SK-N-SH (cell line): Measurements from ENCODE around the gene TNIP2. TPM values are rescaled to one million over a fixed set of nuclear protein-coding genes. Genes with fewer than 3 reads are reported as not detected.

Source experiments
- CTCF ChIA-PET: fragments of 300-600, 350-600 bp; formaldehyde crosslinking; extraction: SDS; loops from one replicate; lab custom pipeline; 2021; lab: Yijun Ruan, JAX
- POLR2A ChIA-PET: fragments of 350-600 bp; sonication (Branson Sonifier 250); formaldehyde crosslinking; extraction: SDS; loops from one replicate; lab custom pipeline; 2020; ENCODE audit warnings: antibody characterized with exemption, inconsistent platforms; lab: Yijun Ruan, JAX
- DNase-seq: peaks from one replicate; pipeline ENCODE4 v3.0.0; 2012
- H2AFZ ChIP-seq: fragments of 200-600 bp; sonication (generic); 2 replicates; pipeline ENCODE4 v1.8.1; 2016; ENCODE audit warnings: antibody characterized with exemption, mild to moderate bottlenecking, low read depth
- H3F3A ChIP-seq: fragments of 200-600 bp; sonication (generic); replicated peaks from 2 replicates; pipeline ENCODE3; 2016; ENCODE audit warnings: antibody characterized with exemption, mild to moderate bottlenecking; ENCODE audit not compliant: insufficient read depth
- H3K27ac ChIP-seq, 2 experiments: fragments of 200-500 bp in 1 of 2; fragments of 200-600 bp in 1 of 2; sonication (Bioruptor generic) in 1 of 2; sonication (generic), shearing (Covaris generic) in 1 of 2; 2 replicates each; pipeline versions ENCODE4 v1.5.1 to v1.6.1; 2014 to 2016; ENCODE audit warnings: low read depth in 2 of 2, inconsistent platforms in 1 of 2, low read length in 1 of 2, mild to moderate bottlenecking in 1 of 2, mixed read lengths in 1 of 2
- H3K27me3 ChIP-seq: fragments of 200-600 bp; sonication (generic), shearing (Covaris generic); 2 replicates; pipeline ENCODE4 v1.6.1; 2016; ENCODE audit warnings: mixed run types; ENCODE audit not compliant: insufficient read depth
- H3K36me3 ChIP-seq, 2 experiments: fragments of 200-500 bp in 1 of 2; fragments of 200-600 bp in 1 of 2; sonication (Bioruptor generic) in 1 of 2; sonication (generic) in 1 of 2; replicated peaks in 1 of 2; 2 replicates each; pipeline versions ENCODE3 to v1.5.1; 2014 to 2016; ENCODE audit warnings: low read length in 1 of 2, mild to moderate bottlenecking in 1 of 2; ENCODE audit not compliant: insufficient read depth in 2 of 2, control insufficient read depth in 1 of 2
- H3K4me1 ChIP-seq, 2 experiments: fragments of 200-500 bp in 1 of 2; fragments of 200-600 bp in 1 of 2; sonication (Bioruptor generic) in 1 of 2; sonication (generic), shearing (Covaris generic) in 1 of 2; 2 replicates each; pipeline versions ENCODE4 v1.5.1 to v1.6.1; 2014 to 2016; ENCODE audit warnings: low read depth in 1 of 2, low read length in 1 of 2, mixed run types in 1 of 2; ENCODE audit not compliant: insufficient read depth in 2 of 2, control insufficient read depth in 1 of 2
- H3K4me2 ChIP-seq: fragments of 200-600 bp; sonication (generic), shearing (Covaris generic); 2 replicates; pipeline ENCODE4 v1.6.1; 2017; ENCODE audit warnings: mixed run types
- H3K4me3 ChIP-seq, 2 experiments: fragments of 200-500 bp in 1 of 2; fragments of 200-600 bp in 1 of 2; sonication (Bioruptor generic) in 1 of 2; sonication (generic), shearing (Covaris generic) in 1 of 2; 2 replicates each; pipeline versions ENCODE4 v1.5.1 to v1.8.1; 2014 to 2016; ENCODE audit warnings: low read depth in 2 of 2, inconsistent platforms in 1 of 2, low read length in 1 of 2, mild to moderate bottlenecking in 1 of 2, mixed read lengths in 1 of 2, moderate library complexity in 1 of 2
- H3K79me2 ChIP-seq: fragments of 200-600 bp; sonication (generic); 2 replicates; pipeline ENCODE4 v1.8.1; 2017; ENCODE audit warnings: mild to moderate bottlenecking; ENCODE audit not compliant: insufficient read depth
- H3K9ac ChIP-seq: fragments of 200-600 bp; sonication (generic); 2 replicates; pipeline ENCODE4 v1.6.1; 2017; ENCODE audit warnings: mixed run types
- H3K9me2 ChIP-seq: fragments of 200-600 bp; sonication (generic); 2 replicates; pipeline ENCODE4 v1.6.1; 2017; ENCODE audit warnings: mixed run types
- H3K9me3 ChIP-seq: fragments of 200-600 bp; sonication (generic); 2 replicates; pipeline ENCODE4 v1.6.1; 2017; ENCODE audit warnings: mixed run types, mild to moderate bottlenecking, moderate library complexity
- H4K20me1 ChIP-seq: fragments of 200-600 bp; sonication (generic); 2 replicates; pipeline ENCODE4 v1.6.1; 2017; ENCODE audit warnings: mild to moderate bottlenecking, mixed run types; ENCODE audit not compliant: insufficient read depth
- FOSL2 ChIP-seq: IDR thresholded peaks from 2 replicates; pipeline ENCODE4 v1.4.0; 2012; ENCODE audit warnings: low read depth, mild to moderate bottlenecking, moderate library complexity, borderline replicate concordance
- IRF3 ChIP-seq: fragments of 150-350 bp; IDR thresholded peaks from 2 replicates; pipeline ENCODE4 v1.6.1; 2016; ENCODE audit warnings: mild to moderate bottlenecking, low read depth, low read length
- MAX ChIP-seq: IDR thresholded peaks from 2 replicates; pipeline ENCODE4 v1.4.0; 2012; ENCODE audit warnings: low read depth
- NFIC ChIP-seq: IDR thresholded peaks from 2 replicates; pipeline ENCODE4 v1.4.0; 2012; ENCODE audit warnings: borderline replicate concordance
- NRF1 ChIP-seq: IDR thresholded peaks from 2 replicates; pipeline ENCODE4 v1.6.1; 2012; ENCODE audit warnings: low read depth, mild to moderate bottlenecking, low read length
- RCOR1 ChIP-seq: fragments of 150-350 bp; IDR thresholded peaks from 2 replicates; pipeline ENCODE4 v1.6.1; 2017; ENCODE audit warnings: antibody characterized with exemption, low read length
- REST ChIP-seq: IDR thresholded peaks from 2 replicates; pipeline ENCODE4 v1.6.1; 2012; ENCODE audit warnings: mild to moderate bottlenecking, low read depth, low read length, moderate library complexity
- RFX5 ChIP-seq: IDR thresholded peaks from 2 replicates; pipeline ENCODE4 v1.6.1; 2012; ENCODE audit warnings: mild to moderate bottlenecking, improper control_type of control experiment, low read length
- RXRA ChIP-seq: IDR thresholded peaks from 2 replicates; pipeline ENCODE4 v1.4.0; 2012; ENCODE audit warnings: low read depth, mild to moderate bottlenecking, borderline replicate concordance
- SMC3 ChIP-seq: IDR thresholded peaks from 2 replicates; pipeline ENCODE4 v1.6.1; 2012; ENCODE audit warnings: low read depth, low read length, improper control_type of control experiment
- TCF12 ChIP-seq: IDR thresholded peaks from 2 replicates; pipeline ENCODE4 v1.4.0; 2012
- YY1 ChIP-seq: IDR thresholded peaks from 2 replicates; pipeline ENCODE4 v1.4.0; 2012; ENCODE audit warnings: low read depth, mild to moderate bottlenecking
- ZBTB33 ChIP-seq: IDR thresholded peaks from 2 replicates; pipeline ENCODE4 v1.4.0; 2012; ENCODE audit warnings: low read depth, borderline replicate concordance
- WGBS: methylation state at CpG from one replicate; pipeline ENCODE4 v1.1.6; 2017; ENCODE audit warnings: low lambda C conversion rate; 5-methylcytosine and 5-hydroxymethylcytosine counted together
- polyA plus RNA-seq, 3 experiments: library from polyadenylated mRNA; depleted of rRNA; stranded (reverse); fragments of >200 nt; gene quantifications; 2 replicates each; pipeline ENCODE4 v1.2.3, GENCODE V29; 2012

The TNIP2 gene
- polyA plus RNA-seq, 1 of the 3 experiments (the other 2 are of a cell fraction) = 78.9 TPM

GRCh38 chr4:2729533-2729875 lies 26.6 kb downstream of the TNIP2 start:
- Histone ChIP-seq H3K9me2 (no peaks in the 10 kb centered on the region), H3F3A (peaks cover 4% of the 10 kb centered on the region), H3K4me1 (no peaks in the 10 kb centered on the region; a peak in 1 of 4 replicates), H3K4me3 (no peak overlapping the region), H3K4me2 (no peak overlapping the region), H3K79me2 (no peaks in the 10 kb centered on the region), H3K36me3 (peaks cover 18 to 28% of the 10 kb centered on the region in 2 experiments), H2AFZ (no peak overlapping the region), H3K9ac (no peak overlapping the region), H3K27me3 (no peaks in the 10 kb centered on the region), H3K9me3 (no peaks in the 10 kb centered on the region), H3K27ac (no peak overlapping the region), H4K20me1 (no peaks in the 10 kb centered on the region)
- ChIA-PET POLR2A (interaction anchor here (1.3 kb wide), 1 partner anchor 207 kb away, joined by 3 read pairs; no protein-coding TSS in a partner anchor), CTCF (interaction anchor here (0.6 kb wide), 1 partner anchor 12 kb away, joined by 3 read pairs; no protein-coding TSS in a partner anchor)
- no peak for TF ChIP-seq ZBTB33
- TF ChIP-seq TCF12 = no peak
- no peak for TF ChIP-seq MAX
- TF ChIP-seq REST = no peak
- no peak for TF ChIP-seq NFIC
- no peak for TF ChIP-seq FOSL2
- TF ChIP-seq YY1 = no peak
- TF ChIP-seq SMC3 = no peak
- no peak for TF ChIP-seq RCOR1
- TF ChIP-seq IRF3 = no peak
- no peak for TF ChIP-seq NRF1
- TF ChIP-seq RFX5 = no peak
- no peak for TF ChIP-seq RXRA
- 95% methylated on average over 9 of the region's 9 CpGs for WGBS
- DNase-seq = no peak
